Activated T-cell treated with anti-CD3 and anti-CD28 coated beads, Interleukin-2, amount 50 U/mL, for 4 hours (primary cell): ENCODE results near the gene EPHB2. TPM values are rescaled to one million over a fixed set of nuclear protein-coding genes. Genes with fewer than 3 reads are reported as not detected.

Experiments
- ATAC-seq, 2 donors: fragments of 200-7000 bp; cut with Tn5 transposase; one replicate each; pipeline ENCODE4 v1.10.0; 2021
- DNase-seq: peaks from one replicate; pipeline ENCODE4 v3.0.0-alpha.2; 2020
- H3K27me3 Mint-ChIP-seq: one replicate; pipeline ENCODE4 v1.8.0; 2021; ENCODE audit warnings: low read depth, mixed read lengths
- H3K36me3 Mint-ChIP-seq: one replicate; pipeline ENCODE4 v1.8.0; 2022; ENCODE audit warnings: mixed read lengths; ENCODE audit not compliant: insufficient read depth
- H3K4me1 Mint-ChIP-seq: one replicate; pipeline ENCODE4 v1.8.0; 2021; ENCODE audit warnings: low read depth, mixed read lengths
- H3K4me3 Mint-ChIP-seq: one replicate; pipeline ENCODE4 v1.8.0; 2021; ENCODE audit warnings: mild to moderate bottlenecking, moderate library complexity, mixed read lengths
- H3K9me3 Mint-ChIP-seq: one replicate; pipeline ENCODE4 v1.8.0; 2021; ENCODE audit warnings: mixed read lengths
- total RNA-seq, 3 donors: library from RNA; stranded (reverse); gene quantifications; one replicate each; pipeline ENCODE4 v1.2.1, GENCODE V29; 2021

Gene EPHB2
- total RNA-seq, 3 donors from 2014 or later: 0.15 to 0.68 (median 0.16) TPM

GRCh38 chr1:22794647-22795365, 84.2 kb downstream of the EPHB2 start:
- DNase-seq (no peak), ATAC-seq (no peak)
- Mint-ChIP-seq H3K4me1 (no peaks in the 10 kb centered on the region), H3K4me3 (no peak overlapping the region), H3K36me3 (no peaks in the 10 kb centered on the region), H3K27me3 (no peaks in the 10 kb centered on the region), H3K9me3 (no peaks in the 10 kb centered on the region)

GRCh38 chr1:22795366-22795714, 84.7 kb downstream of the EPHB2 start:
- Mint-ChIP-seq H3K36me3 (no peaks in the 10 kb centered on the region), H3K9me3 (no peaks in the 10 kb centered on the region), H3K4me1 (no peaks in the 10 kb centered on the region), H3K27me3 (no peaks in the 10 kb centered on the region), H3K4me3 (no peak overlapping the region)
- ATAC-seq (no peak), DNase-seq (no peak)

GRCh38 chr1:22796642-22797041, 86.0 kb downstream of the EPHB2 start:
- DNase-seq (no peak), ATAC-seq (no peak)
- Mint-ChIP-seq H3K4me3 (no peak overlapping the region), H3K4me1 (no peaks in the 10 kb centered on the region), H3K27me3 (no peaks in the 10 kb centered on the region), H3K9me3 (no peaks in the 10 kb centered on the region), H3K36me3 (no peaks in the 10 kb centered on the region)

- no peak overlapping the region for H3K4me3 Mint-ChIP-seq
- no peaks in the 10 kb centered on the region for H3K36me3 Mint-ChIP-seq
Measured at GRCh38 chr1:22798083-22798482, 87.4 kb downstream of the EPHB2 start.

GRCh38 chr1:22799971-22800370, 89.3 kb downstream of the EPHB2 start:
- H3K36me3 Mint-ChIP-seq: no peaks in the 10 kb centered on the region
- ATAC-seq (no peak), DNase-seq (no peak)
- H3K4me1 Mint-ChIP-seq: no peaks in the 10 kb centered on the region
- no peaks in the 10 kb centered on the region for H3K9me3 Mint-ChIP-seq
- no peaks in the 10 kb centered on the region for H3K27me3 Mint-ChIP-seq
- H3K4me3 Mint-ChIP-seq: no peak overlapping the region

More at GRCh38 chr1:22798083-22798482, 87.4 kb downstream of the EPHB2 start:
- no peak for ATAC-seq
- no peak for DNase-seq
- Mint-ChIP-seq H3K27me3 (no peaks in the 10 kb centered on the region), H3K4me1 (no peaks in the 10 kb centered on the region), H3K9me3 (no peaks in the 10 kb centered on the region)

- Mint-ChIP-seq H3K27me3 (peaks cover 4% of the 10 kb centered on the region), H3K4me3 (no peak overlapping the region), H3K36me3 (no peaks in the 10 kb centered on the region), H3K4me1 (no peaks in the 10 kb centered on the region), H3K9me3 (no peaks in the 10 kb centered on the region)
- no peak for ATAC-seq
- DNase-seq: no peak
Measured at GRCh38 chr1:22800629-22801028, 90.0 kb downstream of the EPHB2 start.

GRCh38 chr1:22801347-22801746, 90.7 kb downstream of the EPHB2 start:
- H3K36me3 Mint-ChIP-seq: no peaks in the 10 kb centered on the region
- H3K27me3 Mint-ChIP-seq: peaks cover 4% of the 10 kb centered on the region
- no peak for ATAC-seq
- H3K4me3 Mint-ChIP-seq: no peak overlapping the region
- no peak for DNase-seq
- no peaks in the 10 kb centered on the region for H3K9me3 Mint-ChIP-seq
- no peaks in the 10 kb centered on the region for H3K4me1 Mint-ChIP-seq

- ATAC-seq: no peak
- Mint-ChIP-seq H3K4me3 (no peak overlapping the region), H3K27me3 (peaks cover 4% of the 10 kb centered on the region), H3K9me3 (no peaks in the 10 kb centered on the region), H3K4me1 (no peaks in the 10 kb centered on the region), H3K36me3 (no peaks in the 10 kb centered on the region)
- DNase-seq: no peak
Measured at GRCh38 chr1:22801761-22802160, 91.1 kb downstream of the EPHB2 start.

- Mint-ChIP-seq H3K4me1 (no peaks in the 10 kb centered on the region), H3K9me3 (no peaks in the 10 kb centered on the region), H3K27me3 (peaks cover 4% of the 10 kb centered on the region), H3K4me3 (no peak overlapping the region), H3K36me3 (no peaks in the 10 kb centered on the region)
- ATAC-seq (no peak), DNase-seq (no peak)
Measured at GRCh38 chr1:22803833-22804232, 93.2 kb downstream of the EPHB2 start.

- DNase-seq: no peak
- ATAC-seq: no peak
- Mint-ChIP-seq H3K4me1 (no peaks in the 10 kb centered on the region), H3K36me3 (no peaks in the 10 kb centered on the region), H3K27me3 (peaks cover 4% of the 10 kb centered on the region), H3K4me3 (no peak overlapping the region), H3K9me3 (no peaks in the 10 kb centered on the region)
Measured at GRCh38 chr1:22804406-22804805, 93.8 kb downstream of the EPHB2 start.

- Mint-ChIP-seq H3K4me1 (no peaks in the 10 kb centered on the region), H3K4me3 (no peak overlapping the region), H3K27me3 (peaks cover 4% of the 10 kb centered on the region), H3K36me3 (no peaks in the 10 kb centered on the region), H3K9me3 (no peaks in the 10 kb centered on the region)
- ATAC-seq (no peak), DNase-seq (no peak)
Measured at GRCh38 chr1:22804969-22805671, 94.5 kb downstream of the EPHB2 start.

GRCh38 chr1:22805672-22806038, 95.0 kb downstream of the EPHB2 start:
- H3K27me3 Mint-ChIP-seq: peaks cover 4% of the 10 kb centered on the region

GRCh38 chr1:22806584-22806983, 95.9 kb downstream of the EPHB2 start:
- H3K9me3 Mint-ChIP-seq: no peaks in the 10 kb centered on the region
- DNase-seq (no peak), ATAC-seq (no peak)
- peaks cover 6% of the 10 kb centered on the region for H3K27me3 Mint-ChIP-seq
- no peaks in the 10 kb centered on the region for H3K36me3 Mint-ChIP-seq
- H3K4me3 Mint-ChIP-seq: no peak overlapping the region
- no peaks in the 10 kb centered on the region for H3K4me1 Mint-ChIP-seq

More at GRCh38 chr1:22805672-22806038, 95.0 kb downstream of the EPHB2 start:
- Mint-ChIP-seq H3K4me3 (no peak overlapping the region), H3K9me3 (no peaks in the 10 kb centered on the region), H3K36me3 (no peaks in the 10 kb centered on the region), H3K4me1 (no peaks in the 10 kb centered on the region)
- ATAC-seq: no peak
- no peak for DNase-seq

- no peaks in the 10 kb centered on the region for H3K9me3 Mint-ChIP-seq
- ATAC-seq (no peak), DNase-seq (no peak)
- H3K27me3 Mint-ChIP-seq: peaks cover 6% of the 10 kb centered on the region
- no peak overlapping the region for H3K4me3 Mint-ChIP-seq
- H3K36me3 Mint-ChIP-seq: no peaks in the 10 kb centered on the region
- no peaks in the 10 kb centered on the region for H3K4me1 Mint-ChIP-seq
Measured at GRCh38 chr1:22807340-22807739, 96.7 kb downstream of the EPHB2 start.

GRCh38 chr1:22808186-22808675, 97.6 kb downstream of the EPHB2 start:
- ATAC-seq (no peak), DNase-seq (no peak)
- Mint-ChIP-seq H3K27me3 (peaks cover 6% of the 10 kb centered on the region), H3K4me3 (no peak overlapping the region), H3K36me3 (no peaks in the 10 kb centered on the region), H3K9me3 (no peaks in the 10 kb centered on the region), H3K4me1 (no peaks in the 10 kb centered on the region)
